ENCODE data around the gene EXOC4.

DNA sequence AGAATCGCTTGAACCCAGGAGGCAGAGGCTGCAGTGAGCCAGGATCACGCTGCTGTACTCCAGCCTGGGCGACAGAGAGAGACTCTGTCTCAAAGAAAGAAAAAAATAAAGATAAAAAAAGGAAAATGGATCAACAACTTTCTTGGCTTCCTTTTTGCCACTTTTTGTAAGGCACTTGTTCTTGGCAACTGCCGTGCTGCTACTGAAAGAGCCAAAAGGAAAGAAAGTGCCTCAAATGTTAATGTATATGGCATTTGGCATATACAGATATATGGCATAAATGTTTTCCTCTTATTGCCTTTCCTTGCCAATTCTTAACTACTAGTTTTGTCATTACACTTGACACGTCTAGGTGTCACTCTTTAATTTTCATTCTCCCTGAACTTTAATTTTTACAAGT, 480.5 kb downstream of the EXOC4 start:
- TF ChIP-seq REPIN1 (tag by site-specific recombination; IDR thresholded peaks at IDR 0.05; ENCODE audit: low read depth) = no peak
- TF ChIP-seq, protein P1, sequence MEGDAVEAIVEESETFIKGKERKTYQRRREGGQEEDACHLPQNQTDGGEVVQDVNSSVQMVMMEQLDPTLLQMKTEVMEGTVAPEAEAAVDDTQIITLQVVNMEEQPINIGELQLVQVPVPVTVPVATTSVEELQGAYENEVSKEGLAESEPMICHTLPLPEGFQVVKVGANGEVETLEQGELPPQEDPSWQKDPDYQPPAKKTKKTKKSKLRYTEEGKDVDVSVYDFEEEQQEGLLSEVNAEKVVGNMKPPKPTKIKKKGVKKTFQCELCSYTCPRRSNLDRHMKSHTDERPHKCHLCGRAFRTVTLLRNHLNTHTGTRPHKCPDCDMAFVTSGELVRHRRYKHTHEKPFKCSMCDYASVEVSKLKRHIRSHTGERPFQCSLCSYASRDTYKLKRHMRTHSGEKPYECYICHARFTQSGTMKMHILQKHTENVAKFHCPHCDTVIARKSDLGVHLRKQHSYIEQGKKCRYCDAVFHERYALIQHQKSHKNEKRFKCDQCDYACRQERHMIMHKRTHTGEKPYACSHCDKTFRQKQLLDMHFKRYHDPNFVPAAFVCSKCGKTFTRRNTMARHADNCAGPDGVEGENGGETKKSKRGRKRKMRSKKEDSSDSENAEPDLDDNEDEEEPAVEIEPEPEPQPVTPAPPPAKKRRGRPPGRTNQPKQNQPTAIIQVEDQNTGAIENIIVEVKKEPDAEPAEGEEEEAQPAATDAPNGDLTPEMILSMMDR (tag by site-specific recombination; IDR thresholded peaks at IDR 0.05) = no peak
- no peak for TF ChIP-seq ZNF530 (tag by site-specific recombination; IDR thresholded peaks at IDR 0.05; ENCODE audit: low read depth)
- TF ChIP-seq, protein P2, sequence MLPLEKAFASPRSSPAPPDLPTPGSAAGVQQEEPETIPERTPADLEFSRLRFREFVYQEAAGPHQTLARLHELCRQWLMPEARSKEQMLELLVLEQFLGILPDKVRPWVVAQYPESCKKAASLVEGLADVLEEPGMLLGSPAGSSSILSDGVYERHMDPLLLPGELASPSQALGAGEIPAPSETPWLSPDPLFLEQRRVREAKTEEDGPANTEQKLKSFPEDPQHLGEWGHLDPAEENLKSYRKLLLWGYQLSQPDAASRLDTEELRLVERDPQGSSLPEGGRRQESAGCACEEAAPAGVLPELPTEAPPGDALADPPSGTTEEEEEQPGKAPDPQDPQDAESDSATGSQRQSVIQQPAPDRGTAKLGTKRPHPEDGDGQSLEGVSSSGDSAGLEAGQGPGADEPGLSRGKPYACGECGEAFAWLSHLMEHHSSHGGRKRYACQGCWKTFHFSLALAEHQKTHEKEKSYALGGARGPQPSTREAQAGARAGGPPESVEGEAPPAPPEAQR (tag by site-specific recombination; IDR thresholded peaks at IDR 0.05) = no peak
- no peak for TF ChIP-seq ZNF391 (tag by site-specific recombination; IDR thresholded peaks at IDR 0.05; ENCODE audit: borderline replicate concordance, low read depth)
- no peak for TF ChIP-seq ZFP41 (tag by site-specific recombination; IDR thresholded peaks at IDR 0.05; ENCODE audit: borderline replicate concordance)
- no peak for TF ChIP-seq ZSCAN30 (tag by site-specific recombination; IDR thresholded peaks at IDR 0.05)
